ENCODE measurements around the gene ATP7B.

GRCh38 chr13:51958217-51958547 lies 53.1 kb downstream of the ATP7B start:
- TF ChIP-seq CTCF (IDR thresholded peaks at IDR 0.05) (no peak), ZFX (IDR thresholded peaks at IDR 0.05; ENCODE audit: borderline replicate concordance) (no peak)
